ENCODE measurements around the gene BICDL2.
A peak's percentile ranks its signal among the peaks of the same experiment; 100 is the strongest.

Gene BICDL2

GRCh38 chr16:2980227-2981176 is 56.2 kb downstream of the BICDL2 start, which contains the start of gene PKMYT1:
Gene PKMYT1, minus strand, starts transcription at chr16:2980446. Its CDS starts 789 bp downstream, at chr16:2979657.
- peak; percentile 68 for DNase-seq

GRCh38 chr16:2979669-2980226 is 57.0 kb downstream of the BICDL2 start:
- no peak for DNase-seq
